HEK293 (cell line): ENCODE results near the gene HEMGN.

Experiments used
- CTCF ChIA-PET: fragments of 350-600 bp; formaldehyde crosslinking; extraction: SDS; loops from one replicate; lab custom pipeline; 2021; ENCODE audit warnings: antibody characterized with exemption; lab: Yijun Ruan, JAX
- POLR2A ChIA-PET: fragments of 300-600 bp; formaldehyde crosslinking; extraction: SDS; loops from one replicate; lab custom pipeline; 2020; ENCODE audit warnings: antibody characterized with exemption, inconsistent platforms; lab: Yijun Ruan, JAX
- H3K27ac ChIP-seq: fragments of 200-500 bp; sonication (Bioruptor generic); 2 replicates; pipeline ENCODE4 v1.5.1; 2014; ENCODE audit warnings: low read depth, low read length, control low read depth, inconsistent platforms; ENCODE audit errors: extremely low read depth
- H3K36me3 ChIP-seq, 2 experiments: fragments of 200-500 bp in 1 of 2; sonication (Bioruptor generic) in 1 of 2; 1 replicate in 1 of 2; 2 replicates in 1 of 2; pipeline ENCODE4 v1.5.1; 2014 to 2017; ENCODE audit warnings: inconsistent platforms in 2 of 2, low read length in 2 of 2; ENCODE audit not compliant: control insufficient read depth in 2 of 2, insufficient read depth in 1 of 2
- H3K4me1 ChIP-seq: fragments of 200-500 bp; sonication (Bioruptor generic); 2 replicates; pipeline ENCODE4 v1.5.1; 2014; ENCODE audit warnings: mild to moderate bottlenecking, low read length, inconsistent platforms; ENCODE audit not compliant: control insufficient read depth, insufficient read depth
- H3K4me3 ChIP-seq: 2 replicates; pipeline ENCODE4 v1.5.1; 2011; ENCODE audit warnings: low read depth, mild to moderate bottlenecking, control low read depth, low read length, moderate library complexity
- H3K9me3 ChIP-seq: fragments of 200-500 bp; sonication (Bioruptor generic); 2 replicates; pipeline ENCODE4 v1.5.1; 2014; ENCODE audit warnings: low read depth, low read length, inconsistent platforms; ENCODE audit not compliant: control insufficient read depth, insufficient read depth
- CTCF ChIP-seq: fragments of 450-650 bp; formaldehyde crosslinking; IDR thresholded peaks from 2 replicates; pipeline ENCODE4 v1.5.1; 2016; ENCODE audit warnings: missing biosample characterization, missing genetic modification characterization
- INSM2 ChIP-seq: fragments of 450-650 bp; formaldehyde crosslinking; IDR thresholded peaks from 2 replicates; pipeline ENCODE4 v1.5.1; 2016; ENCODE audit warnings: missing biosample characterization, missing genetic modification characterization
- MZF1 ChIP-seq: fragments of 450-650 bp; formaldehyde crosslinking; IDR thresholded peaks from 2 replicates; pipeline ENCODE4 v1.5.1; 2017; ENCODE audit warnings: missing biosample characterization, missing genetic modification characterization, borderline replicate concordance
- PRDM1 ChIP-seq: fragments of 450-650 bp; formaldehyde crosslinking; IDR thresholded peaks from 2 replicates; pipeline ENCODE4; 2016; ENCODE audit warnings: missing biosample characterization, missing genetic modification characterization
- SP7 ChIP-seq: fragments of 450-650 bp; formaldehyde crosslinking; IDR thresholded peaks from 2 replicates; pipeline ENCODE4 v1.5.1; 2016; ENCODE audit warnings: missing biosample characterization, missing genetic modification characterization
- ZIC2 ChIP-seq: fragments of 450-650 bp; formaldehyde crosslinking; IDR thresholded peaks from 2 replicates; pipeline ENCODE4 v1.5.1; 2016; ENCODE audit warnings: missing biosample characterization, missing genetic modification characterization
- ZNF114 ChIP-seq: fragments of 450-650 bp; formaldehyde crosslinking; IDR thresholded peaks from 2 replicates; pipeline ENCODE4 v1.5.0; 2017; ENCODE audit warnings: missing biosample characterization, missing genetic modification characterization
- ZNF341 ChIP-seq: fragments of 450-650 bp; formaldehyde crosslinking; IDR thresholded peaks from 2 replicates; pipeline ENCODE4; 2016; ENCODE audit warnings: low read depth, missing biosample characterization, missing genetic modification characterization
- ZNF354C ChIP-seq: fragments of 450-650 bp; formaldehyde crosslinking; IDR thresholded peaks from 2 replicates; pipeline ENCODE4 v1.5.1; 2016; ENCODE audit warnings: missing biosample characterization, missing genetic modification characterization, low read depth, borderline replicate concordance
- ZNF510 ChIP-seq: fragments of 450-650 bp; formaldehyde crosslinking; IDR thresholded peaks from 2 replicates; pipeline ENCODE4 v1.5.1; 2018; ENCODE audit warnings: mild to moderate bottlenecking, missing genetic modification characterization, missing biosample characterization; ENCODE audit not compliant: insufficient replicate concordance
- ZNF530 ChIP-seq: fragments of 450-650 bp; formaldehyde crosslinking; IDR thresholded peaks from 2 replicates; pipeline ENCODE4 v1.5.1; 2016; ENCODE audit warnings: low read depth, missing biosample characterization, missing genetic modification characterization
- ZNF585B ChIP-seq: fragments of 450-650 bp; formaldehyde crosslinking; IDR thresholded peaks from 2 replicates; pipeline ENCODE4 v1.5.1; 2016; ENCODE audit warnings: missing biosample characterization, missing genetic modification characterization
- ZNF768 ChIP-seq: fragments of 450-650 bp; formaldehyde crosslinking; IDR thresholded peaks from 2 replicates; pipeline ENCODE4 v1.5.1; 2018; ENCODE audit warnings: missing biosample characterization, mild to moderate bottlenecking, missing genetic modification characterization
- ZNF837 ChIP-seq: fragments of 450-650 bp; formaldehyde crosslinking; IDR thresholded peaks from 2 replicates; pipeline ENCODE4 v1.5.1; 2016; ENCODE audit warnings: missing biosample characterization, missing genetic modification characterization
- TF ChIP-seq, protein P1 (sequence below): fragments of 450-650 bp; formaldehyde crosslinking; IDR thresholded peaks from 2 replicates; pipeline ENCODE4 v1.5.1; 2016; ENCODE audit warnings: missing biosample characterization, missing genetic modification characterization, borderline replicate concordance
- TF ChIP-seq, protein P2 (sequence below): fragments of 450-650 bp; IDR thresholded peaks from 2 replicates; pipeline ENCODE4 v1.5.1; 2018; ENCODE audit warnings: missing biosample characterization, mild to moderate bottlenecking, missing genetic modification characterization
- TF ChIP-seq, protein P3 (sequence below): fragments of 450-650 bp; formaldehyde crosslinking; conservative IDR thresholded peaks from 2 replicates; pipeline ENCODE4 v1.5.1; 2016; ENCODE audit warnings: low read depth, missing biosample characterization, missing genetic modification characterization

HEMGN gene

DNA sequence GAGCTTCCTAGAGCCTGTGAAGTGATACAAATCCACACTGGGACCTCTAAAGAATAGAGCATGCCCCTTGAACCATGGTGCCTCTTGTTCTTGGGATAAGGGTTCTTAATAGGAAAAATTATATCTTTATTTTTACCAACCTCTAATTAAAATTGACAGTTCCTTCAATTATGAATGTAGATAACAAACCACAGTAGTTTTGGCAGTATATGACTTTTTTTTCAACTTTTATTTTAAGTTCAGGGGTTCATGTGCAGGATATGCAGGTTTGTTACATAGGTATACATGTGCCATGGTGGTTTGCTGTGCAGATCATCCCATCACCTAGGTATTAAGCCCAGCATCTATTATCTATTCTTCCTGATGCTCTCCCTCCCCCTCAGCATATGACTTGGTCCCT lies 974 bp downstream of the HEMGN start (continued):
- TF ChIP-seq, protein P1, sequence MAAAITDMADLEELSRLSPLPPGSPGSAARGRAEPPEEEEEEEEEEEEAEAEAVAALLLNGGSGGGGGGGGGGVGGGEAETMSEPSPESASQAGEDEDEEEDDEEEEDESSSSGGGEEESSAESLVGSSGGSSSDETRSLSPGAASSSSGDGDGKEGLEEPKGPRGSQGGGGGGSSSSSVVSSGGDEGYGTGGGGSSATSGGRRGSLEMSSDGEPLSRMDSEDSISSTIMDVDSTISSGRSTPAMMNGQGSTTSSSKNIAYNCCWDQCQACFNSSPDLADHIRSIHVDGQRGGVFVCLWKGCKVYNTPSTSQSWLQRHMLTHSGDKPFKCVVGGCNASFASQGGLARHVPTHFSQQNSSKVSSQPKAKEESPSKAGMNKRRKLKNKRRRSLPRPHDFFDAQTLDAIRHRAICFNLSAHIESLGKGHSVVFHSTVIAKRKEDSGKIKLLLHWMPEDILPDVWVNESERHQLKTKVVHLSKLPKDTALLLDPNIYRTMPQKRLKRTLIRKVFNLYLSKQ: no peak
- no peak for TF ChIP-seq ZNF510 (tag by site-specific recombination)
- no peak for TF ChIP-seq ZNF768 (tag by site-specific recombination)
- TF ChIP-seq, all 188 proteins: peak for 0

- CTCF ChIA-PET: interaction anchor here (0.7 to 2.1 kb wide), 2 partner anchors 12 to 130 kb away, joined by 3 to 13 read pairs; partner anchors contain the start of gene TRMO
- Histone ChIP-seq H3K4me3 (no peak overlapping the region), H3K9me3 (no peaks in the 10 kb centered on the region), H3K36me3 (no peaks in the 10 kb centered on the region), H3K27ac (no peak overlapping the region), H3K4me1 (no peaks in the 10 kb centered on the region)
- POLR2A ChIA-PET: no interaction called here
- TF ChIP-seq ZNF530 (no peak), INSM2 (tag by site-specific recombination) (no peak)
These were observed 2.7 kb downstream of the HEMGN start for GRCh38 chr9:97935276-97935675.

DNA sequence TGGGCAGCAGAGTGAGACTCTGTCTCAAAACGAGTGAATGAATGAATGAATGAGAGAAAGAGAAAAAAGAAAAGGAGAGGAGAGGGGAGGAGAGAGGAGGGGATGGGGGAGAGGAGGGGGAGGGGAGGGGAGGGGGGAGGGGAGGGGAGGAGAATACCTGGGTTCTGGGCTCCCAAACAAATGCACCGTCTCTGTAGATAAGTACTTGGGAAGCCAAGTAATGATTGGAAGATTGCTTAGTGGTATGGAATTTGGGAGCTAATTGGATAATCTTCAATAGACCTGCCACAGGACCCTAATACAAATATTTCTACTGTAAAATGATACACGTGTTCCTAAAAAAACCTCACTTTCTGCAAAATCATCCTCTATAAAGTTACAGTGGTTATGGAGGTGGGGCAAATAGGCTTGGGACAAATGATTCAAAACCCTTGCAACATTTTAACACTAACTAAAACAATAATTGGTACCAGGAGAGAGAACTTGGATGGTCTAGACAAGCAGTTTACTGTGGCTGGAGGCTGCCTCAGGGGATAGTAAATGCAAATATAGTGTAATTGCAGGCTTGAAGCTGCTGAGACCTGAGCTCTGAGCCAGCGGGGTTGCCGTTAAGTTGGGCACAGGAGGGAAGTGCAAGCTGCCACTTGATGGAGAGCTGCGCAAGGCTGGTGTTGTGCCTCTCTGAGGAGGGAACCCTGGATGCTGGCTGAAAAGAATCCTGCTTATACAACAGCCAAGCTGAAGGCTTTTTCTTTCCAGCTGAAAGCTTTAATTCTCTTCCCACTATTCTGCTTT lies 3.5 kb downstream of the HEMGN start:
- H3K9me3 ChIP-seq: no peaks in the 10 kb centered on the region
- H3K4me3 ChIP-seq: no peak overlapping the region
- POLR2A ChIA-PET: no interaction called here
- no peak overlapping the region for H3K27ac ChIP-seq
- no peaks in the 10 kb centered on the region for H3K36me3 ChIP-seq
- no peaks in the 10 kb centered on the region for H3K4me1 ChIP-seq
- CTCF ChIA-PET: interaction anchor here (2.1 kb wide), 1 partner anchor 11 kb away, joined by 13 read pairs; the partner anchor contains the start of gene TRMO
- TF ChIP-seq, protein P2, sequence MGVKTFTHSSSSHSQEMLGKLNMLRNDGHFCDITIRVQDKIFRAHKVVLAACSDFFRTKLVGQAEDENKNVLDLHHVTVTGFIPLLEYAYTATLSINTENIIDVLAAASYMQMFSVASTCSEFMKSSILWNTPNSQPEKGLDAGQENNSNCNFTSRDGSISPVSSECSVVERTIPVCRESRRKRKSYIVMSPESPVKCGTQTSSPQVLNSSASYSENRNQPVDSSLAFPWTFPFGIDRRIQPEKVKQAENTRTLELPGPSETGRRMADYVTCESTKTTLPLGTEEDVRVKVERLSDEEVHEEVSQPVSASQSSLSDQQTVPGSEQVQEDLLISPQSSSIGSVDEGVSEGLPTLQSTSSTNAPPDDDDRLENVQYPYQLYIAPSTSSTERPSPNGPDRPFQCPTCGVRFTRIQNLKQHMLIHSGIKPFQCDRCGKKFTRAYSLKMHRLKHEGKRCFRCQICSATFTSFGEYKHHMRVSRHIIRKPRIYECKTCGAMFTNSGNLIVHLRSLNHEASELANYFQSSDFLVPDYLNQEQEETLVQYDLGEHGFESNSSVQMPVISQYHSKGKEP (tag by site-specific recombination): peak; percentile 56; the same call in 1 of the 2 replicates
- peak; percentile 22; the same call in 1 of the 2 replicates for TF ChIP-seq ZNF341 (tag by site-specific recombination)
- no peak for TF ChIP-seq ZNF585B
- TF ChIP-seq MZF1 (tag by site-specific recombination): no peak
- no peak for TF ChIP-seq ZNF354C (tag by site-specific recombination)
- TF ChIP-seq, protein P3, sequence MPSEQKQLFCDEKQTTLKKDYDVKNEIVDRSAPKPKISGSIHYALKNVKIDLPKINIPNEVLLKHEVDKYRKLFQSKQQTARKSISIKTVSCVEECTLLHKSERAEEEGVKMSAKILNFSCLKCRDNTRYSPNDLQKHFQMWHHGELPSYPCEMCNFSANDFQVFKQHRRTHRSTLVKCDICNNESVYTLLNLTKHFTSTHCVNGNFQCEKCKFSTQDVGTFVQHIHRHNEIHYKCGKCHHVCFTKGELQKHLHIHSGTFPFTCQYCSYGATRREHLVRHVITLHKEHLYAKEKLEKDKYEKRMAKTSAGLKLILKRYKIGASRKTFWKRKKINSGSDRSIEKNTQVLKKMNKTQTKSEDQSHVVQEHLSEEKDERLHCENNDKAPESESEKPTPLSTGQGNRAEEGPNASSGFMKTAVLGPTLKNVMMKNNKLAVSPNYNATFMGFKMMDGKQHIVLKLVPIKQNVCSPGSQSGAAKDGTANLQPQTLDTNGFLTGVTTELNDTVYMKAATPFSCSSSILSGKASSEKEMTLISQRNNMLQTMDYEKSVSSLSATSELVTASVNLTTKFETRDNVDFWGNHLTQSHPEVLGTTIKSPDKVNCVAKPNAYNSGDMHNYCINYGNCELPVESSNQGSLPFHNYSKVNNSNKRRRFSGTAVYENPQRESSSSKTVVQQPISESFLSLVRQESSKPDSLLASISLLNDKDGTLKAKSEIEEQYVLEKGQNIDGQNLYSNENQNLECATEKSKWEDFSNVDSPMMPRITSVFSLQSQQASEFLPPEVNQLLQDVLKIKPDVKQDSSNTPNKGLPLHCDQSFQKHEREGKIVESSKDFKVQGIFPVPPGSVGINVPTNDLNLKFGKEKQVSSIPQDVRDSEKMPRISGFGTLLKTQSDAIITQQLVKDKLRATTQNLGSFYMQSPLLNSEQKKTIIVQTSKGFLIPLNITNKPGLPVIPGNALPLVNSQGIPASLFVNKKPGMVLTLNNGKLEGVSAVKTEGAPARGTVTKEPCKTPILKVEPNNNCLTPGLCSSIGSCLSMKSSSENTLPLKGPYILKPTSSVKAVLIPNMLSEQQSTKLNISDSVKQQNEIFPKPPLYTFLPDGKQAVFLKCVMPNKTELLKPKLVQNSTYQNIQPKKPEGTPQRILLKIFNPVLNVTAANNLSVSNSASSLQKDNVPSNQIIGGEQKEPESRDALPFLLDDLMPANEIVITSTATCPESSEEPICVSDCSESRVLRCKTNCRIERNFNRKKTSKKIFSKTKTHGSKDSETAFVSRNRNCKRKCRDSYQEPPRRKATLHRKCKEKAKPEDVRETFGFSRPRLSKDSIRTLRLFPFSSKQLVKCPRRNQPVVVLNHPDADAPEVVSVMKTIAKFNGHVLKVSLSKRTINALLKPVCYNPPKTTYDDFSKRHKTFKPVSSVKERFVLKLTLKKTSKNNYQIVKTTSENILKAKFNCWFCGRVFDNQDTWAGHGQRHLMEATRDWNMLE: no peak
- TF ChIP-seq ZIC2: 0 out of 2 replicates have a peak, but pooled peaks have one; percentile 27
- TF ChIP-seq CTCF: no peak
- TF ChIP-seq SP7 (tag by site-specific recombination): peak; percentile 51
- TF ChIP-seq ZNF837 (tag by site-specific recombination): no peak
- no peak for TF ChIP-seq ZNF114 (tag by site-specific recombination)
- TF ChIP-seq PRDM1: no peak
